Measurements from ENCODE around the gene IL34. TPM values are rescaled to one million over a fixed set of nuclear protein-coding genes. Genes with fewer than 3 reads are reported as not detected.

The IL34 gene
- total RNA-seq, 1 experiment from 2014 or later: not detected

GRCh38 chr16:70687671-70688245, 41.4 kb downstream of the IL34 start:
- no peak for DNase-seq (ENCODE audit: low spot score)

- DNase-seq (ENCODE audit: low spot score): peak; percentile 78
These were observed 41.9 kb downstream of the IL34 start for GRCh38 chr16:70688246-70688742.

- DNase-seq (ENCODE audit: low spot score): no peak
These were observed 42.9 kb downstream of the IL34 start for GRCh38 chr16:70689035-70689969.

- no peak for DNase-seq (ENCODE audit: low spot score)
These were observed 43.9 kb downstream of the IL34 start for GRCh38 chr16:70689970-70690891.

GRCh38 chr16:70691223-70692129, 45.1 kb downstream of the IL34 start:
- peak; percentile 85 for DNase-seq (ENCODE audit: low spot score)

- DNase-seq (ENCODE audit: low spot score): no peak
These were observed 45.9 kb downstream of the IL34 start for GRCh38 chr16:70692130-70692872.

GRCh38 chr16:70692873-70693671, 46.7 kb downstream of the IL34 start:
- no peak for DNase-seq (ENCODE audit: low spot score)

- peak; percentile 48 for DNase-seq (ENCODE audit: low spot score)
These were observed 47.9 kb downstream of the IL34 start for GRCh38 chr16:70694088-70694867.

GRCh38 chr16:70694868-70695218, 48.5 kb downstream of the IL34 start:
- no peak for DNase-seq (ENCODE audit: low spot score)

- DNase-seq (ENCODE audit: low spot score): peak; percentile 44
These were observed 49.1 kb downstream of the IL34 start for GRCh38 chr16:70695331-70696070.

- no peak for DNase-seq (ENCODE audit: low spot score)
These were observed 50.0 kb downstream of the IL34 start for GRCh38 chr16:70696355-70696754.

- DNase-seq (ENCODE audit: low spot score): peak; percentile 65
These were observed 50.7 kb downstream of the IL34 start for GRCh38 chr16:70696952-70697593.

- DNase-seq (ENCODE audit: low spot score): peak; percentile 31
These were observed 51.3 kb downstream of the IL34 start for GRCh38 chr16:70697594-70698170.

GRCh38 chr16:70698901-70699300, 52.5 kb downstream of the IL34 start:
- DNase-seq (ENCODE audit: low spot score): no peak

GRCh38 chr16:70699696-70700095, 53.3 kb downstream of the IL34 start:
- no peak for DNase-seq (ENCODE audit: low spot score)

GRCh38 chr16:70700101-70701020, 54.0 kb downstream of the IL34 start:
- DNase-seq (ENCODE audit: low spot score): no peak

All from H4 (cell line).